Measurements from ENCODE around the gene ARL6IP6.

The ARL6IP6 gene

GRCh38 chr2:152718076-152718908 lies at the start of gene ARL6IP6:
Gene ARL6IP6, plus strand, starts transcription at chr2:152718620. Its CDS starts 5 bp downstream, at chr2:152718625.
- DNase-seq, result peak; percentile 69 to 99 (median 93)

- DNase-seq, result no peak
Observed at GRCh38 chr2:152674334-152674733, 44.1 kb upstream of the ARL6IP6 start.

- DNase-seq, result no peak
Observed at GRCh38 chr2:152676461-152676860, 42.0 kb upstream of the ARL6IP6 start.

GRCh38 chr2:152678808-152679207 lies 39.6 kb upstream of the ARL6IP6 start:
- no peak for DNase-seq

- no peak for DNase-seq
Observed at GRCh38 chr2:152682663-152683062, 35.8 kb upstream of the ARL6IP6 start.

GRCh38 chr2:152683400-152683799 lies 35.0 kb upstream of the ARL6IP6 start:
- no peak for DNase-seq

- no peak for DNase-seq
Observed at GRCh38 chr2:152686321-152686720, 32.1 kb upstream of the ARL6IP6 start.

- no peak for DNase-seq
Observed at GRCh38 chr2:152693033-152693432, 25.4 kb upstream of the ARL6IP6 start.

- DNase-seq, result no peak
Observed at GRCh38 chr2:152694161-152694661, 24.2 kb upstream of the ARL6IP6 start.

GRCh38 chr2:152695763-152696162 lies 22.7 kb upstream of the ARL6IP6 start:
- no peak for DNase-seq

GRCh38 chr2:152696476-152696875 lies 21.9 kb upstream of the ARL6IP6 start:
- no peak for DNase-seq

- DNase-seq, result no peak
Observed at GRCh38 chr2:152701198-152701597, 17.2 kb upstream of the ARL6IP6 start.

- DNase-seq, result no peak
Observed at GRCh38 chr2:152706477-152707021, 11.9 kb upstream of the ARL6IP6 start.

GRCh38 chr2:152708742-152709141 lies 9.7 kb upstream of the ARL6IP6 start:
- no peak for DNase-seq

- no peak for DNase-seq
Observed at GRCh38 chr2:152710713-152711112, 7.7 kb upstream of the ARL6IP6 start.

- DNase-seq, result no peak
Observed at GRCh38 chr2:152715112-152715511, 3.3 kb upstream of the ARL6IP6 start.

GRCh38 chr2:152715854-152716428 lies 2.5 kb upstream of the ARL6IP6 start:
- DNase-seq, result no peak

GRCh38 chr2:152716805-152717227 lies 1.6 kb upstream of the ARL6IP6 start:
- peak in 5 of 56 donors; percentile 6 to 37 (median 27) for DNase-seq

GRCh38 chr2:152717228-152718075 lies 968 bp upstream of the ARL6IP6 start, which contains the start of gene PRPF40A:
Gene PRPF40A, minus strand, starts transcription at chr2:152717461. Its CDS starts 22 bp downstream, at chr2:152717439.
- DNase-seq, result peak; percentile 73 to 99 (median 98)

GRCh38 chr2:152718909-152719645 lies 657 bp downstream of the ARL6IP6 start:
- DNase-seq, result peak in 1 of 56 donors; percentile 40
